ENCODE data around the gene GPAM. TPM values are rescaled to one million over a fixed set of nuclear protein-coding genes. Genes with fewer than 3 reads are reported as not detected.

Gene GPAM
- total and polyA plus RNA-seq, 9 of the 15 experiments (the other 6 are each of a cell fraction or from before 2014, with no cell fraction given) = 3.5 to 7.5 (median 5.5) TPM

DNA sequence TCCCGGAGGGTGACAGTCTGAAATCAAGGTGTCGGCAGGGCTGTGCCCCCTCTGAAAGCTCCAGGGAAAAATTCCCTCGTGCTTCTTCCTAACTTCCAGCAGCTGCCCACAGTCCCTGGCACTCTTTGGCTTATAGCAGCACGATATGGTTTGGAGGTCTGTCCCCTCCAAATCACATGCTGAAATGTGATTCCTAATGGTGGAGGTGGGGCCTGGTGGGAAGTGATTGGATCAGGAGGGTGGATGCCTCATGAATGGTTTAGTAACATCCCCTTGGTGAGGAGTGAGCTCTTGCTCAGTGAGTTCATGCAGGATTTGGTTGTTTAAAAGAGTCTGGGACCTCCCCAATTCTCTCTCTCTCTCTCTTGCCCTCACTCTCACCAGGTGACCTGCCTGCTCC is 51.1 kb downstream of the GPAM start:
- Histone ChIP-seq H3K36me3 (ENCODE audit: control insufficient read depth, insufficient read depth, low read length) (no peaks in the 10 kb centered on the region), H3K4me3 (no peak overlapping the region), H3K27me3 (ENCODE audit: control insufficient read depth in 2 of 2, insufficient read depth in 2 of 2, low read length in 2 of 2) (peaks cover 0 to 19% of the 10 kb centered on the region in 2 experiments; a peak in 2 of 5 replicates), H3K79me2 (ENCODE audit: control insufficient read depth, insufficient read depth, low read length) (no peaks in the 10 kb centered on the region), H3K9me1 (ENCODE audit: control insufficient read depth, insufficient read depth, low read length) (no peaks in the 10 kb centered on the region), H3K9me3 (replicated peaks; ENCODE audit: control insufficient read depth, insufficient read depth, low read depth, low read length) (no peaks in the 10 kb centered on the region), H3K4me2 (ENCODE audit: insufficient read depth, low read length) (no peak overlapping the region), H3K27ac (ENCODE audit: extremely low read depth, low read depth, low read length) (no peak overlapping the region), H4K20me1 (replicated peaks; ENCODE audit: control insufficient read depth, insufficient read depth, low read length) (no peaks in the 10 kb centered on the region), H3K9ac (ENCODE audit: insufficient read depth in 1 of 2, low read depth in 2 of 2, low read length in 2 of 2) (no peak overlapping the region), H2AFZ (ENCODE audit: low read depth, low read length) (no peak overlapping the region), H3K4me1 (replicated peaks in 1 of 2; ENCODE audit: control insufficient read depth in 2 of 2, insufficient read depth in 2 of 2, low read length in 2 of 2) (no peaks in the 10 kb centered on the region; a peak in 1 of 5 replicates)
- intact Hi-C loops (cut with micrococcal nuclease) = loop anchor here (10.0 kb wide), 2 partner anchors 1518 to 1818 kb away; no protein-coding TSS in a partner anchor
- FAIRE-seq = no peak
- CTCF ChIA-PET (ENCODE audit: low intra/inter-chr PET ratio) = no interaction called here
- POLR2A ChIA-PET = no interaction called here
- TF ChIP-seq STAT5A (IDR thresholded peaks at IDR 0.05; ENCODE audit: borderline replicate concordance, low read length) = no peak
- no peak for TF ChIP-seq CBX2 (IDR thresholded peaks at IDR 0.05; ENCODE audit: insufficient read depth, low read length, poor library complexity, severe bottlenecking)
- TF ChIP-seq RBM22 (IDR thresholded peaks at IDR 0.05; ENCODE audit: low read depth, low read length, poor library complexity, severe bottlenecking) = no peak
- no peak for TF ChIP-seq ETV5 (CRISPR knock-in tag; IDR thresholded peaks at IDR 0.05; ENCODE audit: low read depth)
- TF ChIP-seq, protein P1, sequence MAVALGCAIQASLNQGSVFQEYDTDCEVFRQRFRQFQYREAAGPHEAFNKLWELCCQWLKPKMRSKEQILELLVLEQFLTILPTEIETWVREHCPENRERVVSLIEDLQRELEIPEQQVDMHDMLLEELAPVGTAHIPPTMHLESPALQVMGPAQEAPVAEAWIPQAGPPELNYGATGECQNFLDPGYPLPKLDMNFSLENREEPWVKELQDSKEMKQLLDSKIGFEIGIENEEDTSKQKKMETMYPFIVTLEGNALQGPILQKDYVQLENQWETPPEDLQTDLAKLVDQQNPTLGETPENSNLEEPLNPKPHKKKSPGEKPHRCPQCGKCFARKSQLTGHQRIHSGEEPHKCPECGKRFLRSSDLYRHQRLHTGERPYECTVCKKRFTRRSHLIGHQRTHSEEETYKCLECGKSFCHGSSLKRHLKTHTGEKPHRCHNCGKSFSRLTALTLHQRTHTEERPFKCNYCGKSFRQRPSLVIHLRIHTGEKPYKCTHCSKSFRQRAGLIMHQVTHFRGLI (CRISPR knock-in tag; IDR thresholded peaks at IDR 0.05) = no peak
- no peak for TF ChIP-seq ZNF764 (CRISPR knock-in tag; IDR thresholded peaks at IDR 0.05; ENCODE audit: low read depth)
- TF ChIP-seq, protein P2, sequence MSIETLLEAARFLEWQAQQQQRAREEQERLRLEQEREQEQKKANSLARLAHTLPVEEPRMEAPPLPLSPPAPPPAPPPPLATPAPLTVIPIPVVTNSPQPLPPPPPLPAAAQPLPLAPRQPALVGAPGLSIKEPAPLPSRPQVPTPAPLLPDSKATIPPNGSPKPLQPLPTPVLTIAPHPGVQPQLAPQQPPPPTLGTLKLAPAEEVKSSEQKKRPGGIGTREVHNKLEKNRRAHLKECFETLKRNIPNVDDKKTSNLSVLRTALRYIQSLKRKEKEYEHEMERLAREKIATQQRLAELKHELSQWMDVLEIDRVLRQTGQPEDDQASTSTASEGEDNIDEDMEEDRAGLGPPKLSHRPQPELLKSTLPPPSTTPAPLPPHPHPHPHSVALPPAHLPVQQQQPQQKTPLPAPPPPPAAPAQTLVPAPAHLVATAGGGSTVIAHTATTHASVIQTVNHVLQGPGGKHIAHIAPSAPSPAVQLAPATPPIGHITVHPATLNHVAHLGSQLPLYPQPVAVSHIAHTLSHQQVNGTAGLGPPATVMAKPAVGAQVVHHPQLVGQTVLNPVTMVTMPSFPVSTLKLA (conservative IDR thresholded peaks at IDR 0.05) = no peak
- TF ChIP-seq, protein P3, sequence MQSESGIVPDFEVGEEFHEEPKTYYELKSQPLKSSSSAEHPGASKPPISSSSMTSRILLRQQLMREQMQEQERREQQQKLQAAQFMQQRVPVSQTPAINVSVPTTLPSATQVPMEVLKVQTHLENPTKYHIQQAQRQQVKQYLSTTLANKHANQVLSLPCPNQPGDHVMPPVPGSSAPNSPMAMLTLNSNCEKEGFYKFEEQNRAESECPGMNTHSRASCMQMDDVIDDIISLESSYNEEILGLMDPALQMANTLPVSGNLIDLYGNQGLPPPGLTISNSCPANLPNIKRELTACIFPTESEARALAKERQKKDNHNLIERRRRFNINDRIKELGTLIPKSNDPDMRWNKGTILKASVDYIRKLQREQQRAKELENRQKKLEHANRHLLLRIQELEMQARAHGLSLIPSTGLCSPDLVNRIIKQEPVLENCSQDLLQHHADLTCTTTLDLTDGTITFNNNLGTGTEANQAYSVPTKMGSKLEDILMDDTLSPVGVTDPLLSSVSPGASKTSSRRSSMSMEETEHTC (IDR thresholded peaks at IDR 0.05) = no peak
- TF ChIP-seq HNRNPLL (IDR thresholded peaks at IDR 0.05; ENCODE audit: low read depth, low read length, poor library complexity, severe bottlenecking) = no peak
- TF ChIP-seq DNMT1 (IDR thresholded peaks at IDR 0.05) = no peak
- TF ChIP-seq EWSR1 (IDR thresholded peaks at IDR 0.05; ENCODE audit: borderline replicate concordance, low read depth, partially characterized antibody) = no peak
- TF ChIP-seq EP300 (IDR thresholded peaks at IDR 0.05; ENCODE audit: low read length) = no peak
- no peak for TF ChIP-seq ZNF134 (CRISPR knock-in tag; conservative IDR thresholded peaks at IDR 0.05)
- TF ChIP-seq, protein P4, sequence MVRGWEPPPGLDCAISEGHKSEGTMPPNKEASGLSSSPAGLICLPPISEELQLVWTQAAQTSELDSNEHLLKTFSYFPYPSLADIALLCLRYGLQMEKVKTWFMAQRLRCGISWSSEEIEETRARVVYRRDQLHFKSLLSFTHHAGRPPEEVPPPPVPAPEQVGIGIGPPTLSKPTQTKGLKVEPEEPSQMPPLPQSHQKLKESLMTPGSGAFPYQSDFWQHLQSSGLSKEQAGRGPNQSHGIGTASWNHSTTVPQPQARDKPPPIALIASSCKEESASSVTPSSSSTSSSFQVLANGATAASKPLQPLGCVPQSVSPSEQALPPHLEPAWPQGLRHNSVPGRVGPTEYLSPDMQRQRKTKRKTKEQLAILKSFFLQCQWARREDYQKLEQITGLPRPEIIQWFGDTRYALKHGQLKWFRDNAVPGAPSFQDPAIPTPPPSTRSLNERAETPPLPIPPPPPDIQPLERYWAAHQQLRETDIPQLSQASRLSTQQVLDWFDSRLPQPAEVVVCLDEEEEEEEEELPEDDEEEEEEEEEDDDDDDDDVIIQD (CRISPR knock-in tag; IDR thresholded peaks at IDR 0.05) = no peak
- ATAC-seq = no peak
- no peak for DNase-seq (ENCODE audit: extremely low read depth in 1 of 4, low spot score in 3 of 4)
- in situ Hi-C loops (cut with MboI) = loop anchor here (10.0 kb wide), 1 partner anchor 182 kb away; no protein-coding TSS in a partner anchor
- no TSS peak for BruUV-seq (replicated peaks)
- WGBS (ENCODE audit: insufficient coverage, low coverage, missing lambda C conversion rate) = 0% methylated on average over 4 of the region's 4 CpGs

Data from K562 (cell line).